Keratinocyte (primary cell): ENCODE data around the gene TRIM4. TPM values are rescaled to one million over a fixed set of nuclear protein-coding genes. Genes with fewer than 3 reads are reported as not detected.

Source experiments
- DNase-seq: peaks from one replicate; pipeline ENCODE4 v3.0.0-alpha.2; 2011; ENCODE audit warnings: low read depth, missing footprints, low spot score
- FAIRE-seq: peaks from 2 replicates; lab custom pipeline; 2011; peaks lifted over from hg19 to GRCh38; lab: Jason Lieb, UNC
- H2AFZ ChIP-seq: 2 replicates; pipeline ENCODE4 v1.6.0; 2012; ENCODE audit warnings: low read length, control low read depth, inconsistent platforms; ENCODE audit not compliant: control insufficient read depth
- H3K27ac ChIP-seq: 2 replicates; pipeline ENCODE4 v1.5.1; 2011; ENCODE audit warnings: low read length; ENCODE audit not compliant: control insufficient read depth, insufficient read depth
- H3K27me3 ChIP-seq: 3 replicates; pipeline ENCODE4 v1.6.0; 2011; ENCODE audit warnings: low read length; ENCODE audit not compliant: control insufficient read depth, insufficient read depth; ENCODE audit errors: extremely low read depth
- H3K36me3 ChIP-seq, 2 experiments: 2 replicates in 1 of 2; 3 replicates in 1 of 2; pipeline ENCODE4 v1.5.1; 2011; ENCODE audit warnings: low read length in 2 of 2, mild to moderate bottlenecking in 1 of 2; ENCODE audit not compliant: control insufficient read depth in 2 of 2, insufficient read depth in 2 of 2; ENCODE audit errors: extremely low read depth in 1 of 2
- H3K4me1 ChIP-seq: 3 replicates; pipeline ENCODE4 v1.5.1; 2011; ENCODE audit warnings: low read length; ENCODE audit not compliant: control insufficient read depth, insufficient read depth; ENCODE audit errors: extremely low read depth
- H3K4me2 ChIP-seq: 3 replicates; pipeline ENCODE4 v1.6.0; 2011; ENCODE audit warnings: low read depth, low read length; ENCODE audit not compliant: control insufficient read depth, insufficient read depth; ENCODE audit errors: extremely low read depth
- H3K4me3 ChIP-seq, 3 experiments: fragments of 200-600 bp in 1 of 3; sonication (generic) in 1 of 3; 2 replicates in 2 of 3; 3 replicates in 1 of 3; pipeline ENCODE4 v1.5.1; 2011 to 2016; ENCODE audit warnings: low read length in 3 of 3, mild to moderate bottlenecking in 3 of 3, control low read depth in 2 of 3, inconsistent platforms in 1 of 3, low read depth in 1 of 3, mixed read lengths in 1 of 3, mixed run types in 1 of 3, moderate library complexity in 1 of 3; ENCODE audit not compliant: control insufficient read depth in 2 of 3, insufficient read depth in 2 of 3; ENCODE audit errors: extremely low read depth in 1 of 3
- H3K79me2 ChIP-seq: 2 replicates; pipeline ENCODE4 v1.6.0; 2012; ENCODE audit warnings: low read length; ENCODE audit not compliant: control insufficient read depth, insufficient read depth
- H3K9ac ChIP-seq: 3 replicates; pipeline ENCODE4 v1.6.0; 2011; ENCODE audit warnings: low read length; ENCODE audit not compliant: control insufficient read depth, insufficient read depth; ENCODE audit errors: extremely low read depth
- H3K9me1 ChIP-seq: 3 replicates; pipeline ENCODE4 v1.6.0; 2011; ENCODE audit warnings: low read length; ENCODE audit not compliant: control insufficient read depth, insufficient read depth; ENCODE audit errors: extremely low read depth
- H3K9me3 ChIP-seq: 2 replicates; pipeline ENCODE4 v1.5.1; 2012; ENCODE audit warnings: low read depth, low read length; ENCODE audit not compliant: control insufficient read depth
- H4K20me1 ChIP-seq: 3 replicates; pipeline ENCODE4 v1.6.0; 2011; ENCODE audit warnings: low read length; ENCODE audit not compliant: control insufficient read depth, insufficient read depth; ENCODE audit errors: extremely low read depth
- EZH2 ChIP-seq: IDR thresholded peaks from one replicate; pipeline ENCODE4 v1.6.1; 2012; ENCODE audit warnings: inconsistent platforms, mild to moderate bottlenecking, low read length, moderate library complexity
- dilution Hi-C: fragments of 300-500 bp; cut with MboI; formaldehyde crosslinking; loops from one replicate; pipeline ENCODE4 v1.7.0; 2020; ENCODE audit warnings: low sequenced_read_pairs; ENCODE audit not compliant: extremely low pct_ligation_motif_present
- polyA plus RNA-seq, 5 experiments: library from polyadenylated mRNA; depleted of rRNA in 3 of 5; stranded (reverse) in 3 of 5; stranded (forward) in 1 of 5; unstranded in 1 of 5; fragments of >200 nt; gene quantifications; 1 replicate in 1 of 5; 2 replicates in 3 of 5; 3 replicates in 1 of 5; pipeline versions ENCODE4 v1.2.1 to v1.2.3, GENCODE V29; 2011 to 2012; ENCODE audit warnings: missing spikeins in 2 of 5, low read depth in 1 of 5, low replicate concordance in 1 of 5
- TF ChIP-seq, protein P1 (sequence below), 3 experiments: IDR thresholded peaks in 1 of 3; conservative IDR thresholded peaks in 1 of 3; optimal IDR thresholded peaks in 1 of 3; 2 replicates in 2 of 3; 3 replicates in 1 of 3; pipeline versions ENCODE3 to v1.5.1; 2011; ENCODE audit warnings: low read length in 3 of 3, mild to moderate bottlenecking in 3 of 3, moderate library complexity in 2 of 3, control low read depth in 1 of 3, inconsistent platforms in 1 of 3; ENCODE audit not compliant: insufficient read depth in 2 of 3; ENCODE audit errors: extremely low read depth in 1 of 3

Gene TRIM4
- polyA plus RNA-seq, 1 donor (not counting 4 experiments of a cell fraction or from before 2014, with no cell fraction given) = 25.5 TPM

DNA sequence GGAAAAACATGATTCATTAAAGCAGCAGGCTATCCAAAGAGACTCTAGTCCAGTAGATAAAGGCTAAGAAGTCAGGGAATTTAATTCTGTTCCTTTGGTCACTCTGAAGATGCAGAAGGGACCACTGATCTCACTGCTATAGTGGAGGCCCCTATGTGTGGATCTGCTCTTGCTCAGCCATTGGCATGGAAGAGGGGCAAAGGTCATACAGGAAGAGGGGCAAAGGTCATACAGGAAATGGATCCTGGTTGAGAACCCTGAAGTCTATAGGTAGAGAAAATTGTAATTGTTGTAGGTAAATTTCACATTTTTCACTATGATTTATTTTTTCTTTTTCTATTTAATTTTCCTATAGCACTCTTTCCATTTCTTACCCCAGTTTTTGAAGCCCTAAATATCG is 64.1 kb downstream of the TRIM4 start:
- DNase-seq (no peak), FAIRE-seq (no peak)
- Histone ChIP-seq H3K4me3 (no peak overlapping the region), H3K4me2 (no peak overlapping the region), H3K27me3 (no peaks in the 10 kb centered on the region), H2AFZ (no peak overlapping the region), H4K20me1 (no peaks in the 10 kb centered on the region), H3K9ac (no peak overlapping the region), H3K9me1 (no peaks in the 10 kb centered on the region), H3K9me3 (no peaks in the 10 kb centered on the region), H3K4me1 (peaks cover 6% of the 10 kb centered on the region), H3K79me2 (no peaks in the 10 kb centered on the region), H3K36me3 (no peaks in the 10 kb centered on the region), H3K27ac (no peak overlapping the region)
- no peak for TF ChIP-seq EZH2
- TF ChIP-seq, protein P1, sequence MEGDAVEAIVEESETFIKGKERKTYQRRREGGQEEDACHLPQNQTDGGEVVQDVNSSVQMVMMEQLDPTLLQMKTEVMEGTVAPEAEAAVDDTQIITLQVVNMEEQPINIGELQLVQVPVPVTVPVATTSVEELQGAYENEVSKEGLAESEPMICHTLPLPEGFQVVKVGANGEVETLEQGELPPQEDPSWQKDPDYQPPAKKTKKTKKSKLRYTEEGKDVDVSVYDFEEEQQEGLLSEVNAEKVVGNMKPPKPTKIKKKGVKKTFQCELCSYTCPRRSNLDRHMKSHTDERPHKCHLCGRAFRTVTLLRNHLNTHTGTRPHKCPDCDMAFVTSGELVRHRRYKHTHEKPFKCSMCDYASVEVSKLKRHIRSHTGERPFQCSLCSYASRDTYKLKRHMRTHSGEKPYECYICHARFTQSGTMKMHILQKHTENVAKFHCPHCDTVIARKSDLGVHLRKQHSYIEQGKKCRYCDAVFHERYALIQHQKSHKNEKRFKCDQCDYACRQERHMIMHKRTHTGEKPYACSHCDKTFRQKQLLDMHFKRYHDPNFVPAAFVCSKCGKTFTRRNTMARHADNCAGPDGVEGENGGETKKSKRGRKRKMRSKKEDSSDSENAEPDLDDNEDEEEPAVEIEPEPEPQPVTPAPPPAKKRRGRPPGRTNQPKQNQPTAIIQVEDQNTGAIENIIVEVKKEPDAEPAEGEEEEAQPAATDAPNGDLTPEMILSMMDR (optimal IDR thresholded peaks at IDR 0.05 in 1 of 3, IDR thresholded peaks at IDR 0.05 in 1 of 3, conservative IDR thresholded peaks at IDR 0.05 in 1 of 3; ENCODE audit: extremely low read depth in 1 of 3, insufficient read depth in 2 of 3, low read length in 3 of 3) = no peak
- dilution Hi-C loops = no loop called here

DNA sequence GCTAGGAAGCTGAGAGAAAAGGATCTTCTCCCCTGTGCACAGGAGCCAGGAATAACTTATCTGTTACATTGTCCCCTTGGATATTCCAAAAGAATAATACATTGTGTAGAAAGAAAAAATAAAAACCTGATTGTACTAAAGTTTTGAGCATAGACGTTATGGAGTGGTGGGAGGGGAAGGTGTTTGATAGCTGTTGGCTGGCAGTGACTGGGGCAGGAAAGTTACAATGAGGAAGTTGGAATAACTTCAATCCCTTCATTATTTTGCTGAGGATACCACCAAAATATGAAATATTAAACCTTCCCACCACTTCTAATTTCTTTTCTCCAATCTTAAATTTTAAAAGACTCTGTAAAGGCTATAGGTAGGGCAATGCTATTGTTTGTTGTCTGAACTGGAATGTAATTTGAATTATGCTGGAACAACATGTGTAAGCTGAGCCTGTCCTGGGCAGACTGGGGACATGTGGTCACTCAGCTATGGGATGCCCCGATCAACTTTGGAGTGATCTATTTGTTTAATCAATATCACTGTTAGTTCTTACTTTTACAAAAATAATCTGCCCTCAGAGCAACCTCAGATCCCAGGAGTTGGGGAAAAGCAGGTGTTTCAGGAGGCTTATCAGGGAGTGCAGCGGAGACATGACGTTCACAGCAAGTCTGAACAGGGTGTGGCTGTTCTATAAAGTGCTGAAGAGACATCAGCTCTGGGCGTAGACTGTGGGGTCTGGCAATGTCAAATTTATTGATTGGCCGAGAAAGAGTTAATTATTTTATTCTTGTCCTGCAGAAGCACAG is 70.7 kb downstream of the TRIM4 start:
- Histone ChIP-seq H3K4me2 (no peak overlapping the region), H3K4me1 (no peaks in the 10 kb centered on the region), H3K79me2 (no peaks in the 10 kb centered on the region), H2AFZ (no peak overlapping the region), H3K27ac (no peak overlapping the region), H3K9me3 (no peaks in the 10 kb centered on the region), H3K36me3 (no peaks in the 10 kb centered on the region), H3K4me3 (no peak overlapping the region), H4K20me1 (no peaks in the 10 kb centered on the region), H3K27me3 (no peaks in the 10 kb centered on the region), H3K9ac (no peak overlapping the region), H3K9me1 (no peaks in the 10 kb centered on the region)
- dilution Hi-C loops = no loop called here
- TF ChIP-seq, protein P1 (optimal IDR thresholded peaks at IDR 0.05 in 1 of 3, IDR thresholded peaks at IDR 0.05 in 1 of 3, conservative IDR thresholded peaks at IDR 0.05 in 1 of 3; ENCODE audit: extremely low read depth in 1 of 3, insufficient read depth in 2 of 3, low read length in 3 of 3) = no peak
- no peak for TF ChIP-seq EZH2
- DNase-seq = no peak
- FAIRE-seq = peak; percentile 20
